ENCODE measurements around the gene RYR2.

DNA sequence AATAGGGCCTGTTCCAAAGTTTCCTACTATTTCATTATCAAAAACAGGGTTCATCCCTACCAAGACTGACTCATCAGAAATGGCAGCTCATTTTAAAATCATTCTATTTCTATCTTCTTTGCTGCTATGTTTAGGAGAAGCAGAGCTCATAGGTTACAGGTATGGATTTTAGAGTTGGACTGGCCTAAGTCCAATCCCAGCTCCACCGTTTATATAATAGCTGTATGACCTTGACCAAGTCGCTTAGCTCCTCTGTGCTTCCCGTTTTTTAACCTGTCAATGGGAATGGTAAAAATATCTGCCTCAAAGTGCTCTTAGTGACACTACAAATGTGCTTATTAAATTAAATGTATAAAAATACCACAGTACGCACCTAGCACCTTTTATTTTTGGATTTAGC lies 436.1 kb downstream of the RYR2 start:
- TF ChIP-seq POLR2A (conservative IDR thresholded peaks at IDR 0.05): no peak
- no peak for TF ChIP-seq ZNF24 (IDR thresholded peaks at IDR 0.05)
- no peak for TF ChIP-seq ZC3H4 (CRISPR knock-in tag; IDR thresholded peaks at IDR 0.05; ENCODE audit: borderline replicate concordance)
- TF ChIP-seq HDAC3 (IDR thresholded peaks at IDR 0.05; ENCODE audit: borderline replicate concordance, partially characterized antibody): no peak
- no peak for TF ChIP-seq SP1 (CRISPR knock-in tag; IDR thresholded peaks at IDR 0.05)
- TF ChIP-seq MTA2 (IDR thresholded peaks at IDR 0.05; ENCODE audit: low read depth): no peak
- no peak for TF ChIP-seq MYC (IDR thresholded peaks at IDR 0.05; ENCODE audit: low read depth, low read length)
- TF ChIP-seq MYC (CRISPR knock-in tag; IDR thresholded peaks at IDR 0.05; ENCODE audit: borderline replicate concordance, low read depth): no peak
- TF ChIP-seq NR3C1 (CRISPR knock-in tag; IDR thresholded peaks at IDR 0.05): no peak
- TF ChIP-seq, protein P1, sequence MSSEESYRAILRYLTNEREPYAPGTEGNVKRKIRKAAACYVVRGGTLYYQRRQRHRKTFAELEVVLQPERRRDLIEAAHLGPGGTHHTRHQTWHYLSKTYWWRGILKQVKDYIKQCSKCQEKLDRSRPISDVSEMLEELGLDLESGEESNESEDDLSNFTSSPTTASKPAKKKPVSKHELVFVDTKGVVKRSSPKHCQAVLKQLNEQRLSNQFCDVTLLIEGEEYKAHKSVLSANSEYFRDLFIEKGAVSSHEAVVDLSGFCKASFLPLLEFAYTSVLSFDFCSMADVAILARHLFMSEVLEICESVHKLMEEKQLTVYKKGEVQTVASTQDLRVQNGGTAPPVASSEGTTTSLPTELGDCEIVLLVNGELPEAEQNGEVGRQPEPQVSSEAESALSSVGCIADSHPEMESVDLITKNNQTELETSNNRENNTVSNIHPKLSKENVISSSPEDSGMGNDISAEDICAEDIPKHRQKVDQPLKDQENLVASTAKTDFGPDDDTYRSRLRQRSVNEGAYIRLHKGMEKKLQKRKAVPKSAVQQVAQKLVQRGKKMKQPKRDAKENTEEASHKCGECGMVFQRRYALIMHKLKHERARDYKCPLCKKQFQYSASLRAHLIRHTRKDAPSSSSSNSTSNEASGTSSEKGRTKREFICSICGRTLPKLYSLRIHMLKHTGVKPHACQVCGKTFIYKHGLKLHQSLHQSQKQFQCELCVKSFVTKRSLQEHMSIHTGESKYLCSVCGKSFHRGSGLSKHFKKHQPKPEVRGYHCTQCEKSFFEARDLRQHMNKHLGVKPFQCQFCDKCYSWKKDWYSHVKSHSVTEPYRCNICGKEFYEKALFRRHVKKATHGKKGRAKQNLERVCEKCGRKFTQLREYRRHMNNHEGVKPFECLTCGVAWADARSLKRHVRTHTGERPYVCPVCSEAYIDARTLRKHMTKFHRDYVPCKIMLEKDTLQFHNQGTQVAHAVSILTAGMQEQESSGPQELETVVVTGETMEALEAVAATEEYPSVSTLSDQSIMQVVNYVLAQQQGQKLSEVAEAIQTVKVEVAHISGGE (CRISPR knock-in tag; IDR thresholded peaks at IDR 0.05): no peak
- TF ChIP-seq, protein P2, sequence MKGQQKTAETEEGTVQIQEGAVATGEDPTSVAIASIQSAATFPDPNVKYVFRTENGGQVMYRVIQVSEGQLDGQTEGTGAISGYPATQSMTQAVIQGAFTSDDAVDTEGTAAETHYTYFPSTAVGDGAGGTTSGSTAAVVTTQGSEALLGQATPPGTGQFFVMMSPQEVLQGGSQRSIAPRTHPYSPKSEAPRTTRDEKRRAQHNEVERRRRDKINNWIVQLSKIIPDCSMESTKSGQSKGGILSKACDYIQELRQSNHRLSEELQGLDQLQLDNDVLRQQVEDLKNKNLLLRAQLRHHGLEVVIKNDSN (CRISPR knock-in tag; IDR thresholded peaks at IDR 0.05): no peak
- no peak for TF ChIP-seq EZH2 (IDR thresholded peaks at IDR 0.05; ENCODE audit: borderline replicate concordance, low read depth, low read length)
